Caco-2 (cell line): ENCODE results near the gene SLC35F1. TPM values are rescaled to one million over a fixed set of nuclear protein-coding genes. Genes with fewer than 3 reads are reported as not detected.
"Not testable (repeated sequence)": the region's sequence is repeated elsewhere in the genome, so short reads cannot be mapped to it uniquely, and the experiment has no call there.

Experiments
- BruUV-seq: library from RNA; stranded (reverse); fragments of 400-500 nt; replicated peaks from 2 replicates; lab custom pipeline; 2021; lab: Mats Ljungman, UMichigan
- CTCF ChIA-PET: fragments of 300-600 bp; sonication (Branson Sonifier 250); formaldehyde crosslinking; loops from one replicate; lab custom pipeline; 2022; ENCODE audit warnings: antibody characterized with exemption; lab: Charles Lee
- POLR2A ChIA-PET: fragments of 300-600 bp; sonication (Branson Sonifier 250); formaldehyde crosslinking; loops from one replicate; lab custom pipeline; 2022; ENCODE audit warnings: antibody characterized with exemption; lab: Charles Lee
- DNase-seq, 2 experiments: peaks; one replicate each; pipeline versions ENCODE4 v3.0.0 to v3.0.0-alpha.2; 2020 to 2022
- H3K27me3 ChIP-seq: replicated peaks from 2 replicates; pipeline ENCODE4 v1.6.0; 2011; ENCODE audit warnings: low read length; ENCODE audit not compliant: control insufficient read depth, insufficient read depth
- H3K36me3 ChIP-seq: 2 replicates; pipeline ENCODE4 v1.5.1; 2011; ENCODE audit warnings: low read length; ENCODE audit not compliant: control insufficient read depth, insufficient read depth
- H3K4me1 ChIP-seq: fragments of 250-450 bp; sonication (Bioruptor Pico); 2 replicates; pipeline ENCODE4 v1.5.1; 2020; ENCODE audit warnings: mild to moderate bottlenecking
- H3K4me3 ChIP-seq: 2 replicates; pipeline ENCODE4 v1.5.1; 2011; ENCODE audit warnings: low read depth, mild to moderate bottlenecking, control low read depth, low read length
- H3K9me3 ChIP-seq: fragments of 250-450 bp; sonication (Bioruptor Pico); 2 replicates; pipeline ENCODE4 v1.5.1; 2020; ENCODE audit warnings: mild to moderate bottlenecking, moderate library complexity
- H3K27ac Mint-ChIP-seq: one replicate; pipeline ENCODE4 v1.8.0; 2022; ENCODE audit warnings: mixed read lengths; ENCODE audit not compliant: unreplicated experiment
- H3K27me3 Mint-ChIP-seq: one replicate; pipeline ENCODE4 v1.8.0; 2022; ENCODE audit warnings: mixed read lengths; ENCODE audit not compliant: insufficient read depth, unreplicated experiment
- H3K36me3 Mint-ChIP-seq: one replicate; pipeline ENCODE4 v1.8.0; 2022; ENCODE audit warnings: mild to moderate bottlenecking, mixed read lengths; ENCODE audit not compliant: insufficient read depth, unreplicated experiment
- H3K4me1 Mint-ChIP-seq: one replicate; pipeline ENCODE4 v1.8.0; 2022; ENCODE audit warnings: low read depth, mixed read lengths; ENCODE audit not compliant: unreplicated experiment
- H3K4me3 Mint-ChIP-seq: one replicate; pipeline ENCODE4 v1.8.0; 2022; ENCODE audit warnings: mild to moderate bottlenecking, moderate library complexity, mixed read lengths; ENCODE audit not compliant: unreplicated experiment
- H3K9me3 Mint-ChIP-seq: one replicate; pipeline ENCODE4 v1.8.0; 2022; ENCODE audit warnings: mixed read lengths; ENCODE audit not compliant: unreplicated experiment
- intact Hi-C: fragments of 100-400 bp; cut with micrococcal nuclease; formaldehyde crosslinking; loops from one replicate; pipeline ENCODE4 v1.10.0; 2022; ENCODE audit not compliant: unreplicated experiment
- total RNA-seq: library from RNA; stranded (reverse); gene quantifications from 2 replicates; pipeline ENCODE4 v1.2.3, GENCODE V29; 2022
- TF ChIP-seq, protein P1 (sequence below), 2 experiments: fragments of 200-600 bp in 1 of 2; IDR thresholded peaks; 1 replicate in 1 of 2; 2 replicates in 1 of 2; pipeline versions ENCODE4 v1.5.1 to v1.8.0; 2011 to 2022; ENCODE audit warnings: antibody characterized with exemption in 1 of 2, control low read depth in 1 of 2, inconsistent platforms in 1 of 2, low read depth in 1 of 2, low read length in 1 of 2, mild to moderate bottlenecking in 1 of 2, moderate library complexity in 1 of 2; ENCODE audit not compliant: insufficient read depth in 1 of 2, severe bottlenecking in 1 of 2, unreplicated experiment in 1 of 2

Gene SLC35F1
- total RNA-seq, 1 experiment from 2014 or later, result not detected

DNA sequence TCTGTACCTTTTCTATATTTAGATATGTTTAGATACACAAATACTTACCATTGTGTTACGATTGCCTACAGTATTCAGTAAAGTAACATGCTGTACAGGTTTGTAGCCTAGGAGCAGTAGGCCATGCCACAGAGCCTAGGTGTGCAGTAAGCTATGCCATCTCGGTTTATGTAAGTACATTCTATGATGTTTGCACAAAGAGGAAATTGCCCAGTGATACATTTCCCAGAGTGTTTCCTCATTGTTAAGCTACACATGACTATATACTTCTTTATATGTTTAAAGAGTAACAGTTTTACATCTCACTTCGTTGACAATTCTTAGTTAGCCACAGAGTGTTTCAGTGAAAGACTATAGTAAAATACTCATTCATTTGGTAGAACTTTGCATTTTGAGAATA lies 51.5 kb downstream of the SLC35F1 start:
- H3K4me3 Mint-ChIP-seq, result no peak overlapping the region
- no peak for DNase-seq
- no peaks in the 10 kb centered on the region for H3K4me1 ChIP-seq
- H3K27ac Mint-ChIP-seq, result no peak overlapping the region
- intact Hi-C loops, result no loop called here
- H3K4me3 ChIP-seq, result no peak overlapping the region
- ChIA-PET POLR2A (no interaction called here), CTCF (no interaction called here)
- TF ChIP-seq, protein P1, sequence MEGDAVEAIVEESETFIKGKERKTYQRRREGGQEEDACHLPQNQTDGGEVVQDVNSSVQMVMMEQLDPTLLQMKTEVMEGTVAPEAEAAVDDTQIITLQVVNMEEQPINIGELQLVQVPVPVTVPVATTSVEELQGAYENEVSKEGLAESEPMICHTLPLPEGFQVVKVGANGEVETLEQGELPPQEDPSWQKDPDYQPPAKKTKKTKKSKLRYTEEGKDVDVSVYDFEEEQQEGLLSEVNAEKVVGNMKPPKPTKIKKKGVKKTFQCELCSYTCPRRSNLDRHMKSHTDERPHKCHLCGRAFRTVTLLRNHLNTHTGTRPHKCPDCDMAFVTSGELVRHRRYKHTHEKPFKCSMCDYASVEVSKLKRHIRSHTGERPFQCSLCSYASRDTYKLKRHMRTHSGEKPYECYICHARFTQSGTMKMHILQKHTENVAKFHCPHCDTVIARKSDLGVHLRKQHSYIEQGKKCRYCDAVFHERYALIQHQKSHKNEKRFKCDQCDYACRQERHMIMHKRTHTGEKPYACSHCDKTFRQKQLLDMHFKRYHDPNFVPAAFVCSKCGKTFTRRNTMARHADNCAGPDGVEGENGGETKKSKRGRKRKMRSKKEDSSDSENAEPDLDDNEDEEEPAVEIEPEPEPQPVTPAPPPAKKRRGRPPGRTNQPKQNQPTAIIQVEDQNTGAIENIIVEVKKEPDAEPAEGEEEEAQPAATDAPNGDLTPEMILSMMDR (IDR thresholded peaks at IDR 0.05; ENCODE audit: insufficient read depth in 1 of 2, low read depth in 1 of 2, low read length in 1 of 2, severe bottlenecking in 1 of 2, unreplicated experiment in 1 of 2), result no peak
- no peaks in the 10 kb centered on the region for H3K4me1 Mint-ChIP-seq
- no peaks in the 10 kb centered on the region for H3K27me3 Mint-ChIP-seq
- H3K9me3 Mint-ChIP-seq, result no peaks in the 10 kb centered on the region
- no peaks in the 10 kb centered on the region for H3K36me3 ChIP-seq
- no peaks in the 10 kb centered on the region for H3K36me3 Mint-ChIP-seq
- no peaks in the 10 kb centered on the region for H3K27me3 ChIP-seq
- no peaks in the 10 kb centered on the region for H3K9me3 ChIP-seq
- no TSS peak for BruUV-seq

- Mint-ChIP-seq H3K4me1 (no peaks in the 10 kb centered on the region), H3K9me3 (peaks cover 15% of the 10 kb centered on the region), H3K36me3 (no peaks in the 10 kb centered on the region), H3K27ac (no peak overlapping the region), H3K4me3 (no peak overlapping the region), H3K27me3 (no peaks in the 10 kb centered on the region)
- no peaks in the 10 kb centered on the region for H3K27me3 ChIP-seq
- BruUV-seq, result no TSS peak
- no peak for DNase-seq
- TF ChIP-seq, protein P1 (IDR thresholded peaks at IDR 0.05; ENCODE audit: insufficient read depth in 1 of 2, low read depth in 1 of 2, low read length in 1 of 2, severe bottlenecking in 1 of 2, unreplicated experiment in 1 of 2), result no peak
- ChIA-PET CTCF (no interaction called here), POLR2A (no interaction called here)
- H3K4me3 ChIP-seq, result no peak overlapping the region
- no peaks in the 10 kb centered on the region for H3K9me3 ChIP-seq
- no peaks in the 10 kb centered on the region for H3K36me3 ChIP-seq
- H3K4me1 ChIP-seq, result no peaks in the 10 kb centered on the region
- intact Hi-C loops, result no loop called here
These were observed 53.8 kb downstream of the SLC35F1 start for GRCh38 chr6:117960877-117961276.

DNA sequence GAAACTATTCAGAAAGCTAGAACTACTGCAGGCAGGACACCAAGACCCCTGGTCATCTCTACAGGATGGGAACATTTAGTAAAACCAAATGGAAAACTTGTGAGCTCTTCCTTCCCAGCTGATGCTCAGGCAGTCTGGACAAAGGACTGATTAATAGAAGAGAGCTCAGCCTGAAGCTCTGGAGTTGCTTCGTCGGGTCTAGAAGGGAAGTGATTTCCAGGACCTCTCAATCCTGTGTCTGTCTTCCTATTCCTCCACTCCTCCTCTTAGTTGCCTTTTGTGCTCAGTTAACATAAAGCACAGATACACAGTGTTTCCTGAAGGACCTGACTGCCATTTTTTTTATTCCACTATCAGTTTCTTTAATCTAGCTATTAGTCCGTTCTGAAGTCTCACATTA lies 54.2 kb downstream of the SLC35F1 start:
- CTCF ChIA-PET, result no interaction called here
- Mint-ChIP-seq H3K9me3 (peaks cover 17% of the 10 kb centered on the region), H3K27me3 (no peaks in the 10 kb centered on the region), H3K4me3 (no peak overlapping the region), H3K4me1 (no peaks in the 10 kb centered on the region), H3K27ac (no peak overlapping the region), H3K36me3 (no peaks in the 10 kb centered on the region)
- Histone ChIP-seq H3K36me3 (no peaks in the 10 kb centered on the region), H3K4me1 (no peaks in the 10 kb centered on the region), H3K9me3 (no peaks in the 10 kb centered on the region), H3K27me3 (no peaks in the 10 kb centered on the region), H3K4me3 (no peak overlapping the region)
- POLR2A ChIA-PET, result no interaction called here
- TF ChIP-seq, protein P1 (IDR thresholded peaks at IDR 0.05; ENCODE audit: insufficient read depth in 1 of 2, low read depth in 1 of 2, low read length in 1 of 2, severe bottlenecking in 1 of 2, unreplicated experiment in 1 of 2), result no peak
- BruUV-seq, result no TSS peak
- DNase-seq, result no peak
- intact Hi-C loops, result no loop called here

GRCh38 chr6:117965763-117966162 lies 58.7 kb downstream of the SLC35F1 start:
- H3K9me3 Mint-ChIP-seq, result peaks cover 25% of the 10 kb centered on the region
- H3K4me3 ChIP-seq, CTCF ChIA-PET, intact Hi-C loops, H3K4me3 Mint-ChIP-seq, H3K36me3 ChIP-seq, H3K27me3 Mint-ChIP-seq, H3K4me1 ChIP-seq, H3K36me3 Mint-ChIP-seq, H3K9me3 ChIP-seq, POLR2A ChIA-PET, H3K27ac Mint-ChIP-seq, BruUV-seq, DNase-seq, H3K4me1 Mint-ChIP-seq, H3K27me3 ChIP-seq: not testable (repeated sequence)
